BLaER1 (cell line): ENCODE results near the gene RASD2.

Experiments used
- H3K27ac ChIP-seq: shearing (Covaris generic); formaldehyde crosslinking; 2 replicates; pipeline ENCODE4 v1.8.1; 2022
- H3K27me3 ChIP-seq: shearing (Covaris generic); formaldehyde crosslinking; 2 replicates; pipeline ENCODE4 v1.8.1; 2022
- H3K36me3 ChIP-seq: shearing (Covaris generic); formaldehyde crosslinking; 2 replicates; pipeline ENCODE4 v1.8.1; 2022
- H3K4me1 ChIP-seq: shearing (Covaris generic); formaldehyde crosslinking; 2 replicates; pipeline ENCODE4 v1.8.1; 2022
- H3K4me2 ChIP-seq: shearing (Covaris generic); formaldehyde crosslinking; 2 replicates; pipeline ENCODE4 v1.8.1; 2022
- H3K4me3 ChIP-seq: shearing (Covaris generic); formaldehyde crosslinking; 2 replicates; pipeline ENCODE4 v1.8.1; 2022
- H3K9ac ChIP-seq: shearing (Covaris generic); formaldehyde crosslinking; 2 replicates; pipeline ENCODE4 v1.8.1; 2022
- H3K9me3 ChIP-seq: shearing (Covaris generic); formaldehyde crosslinking; 2 replicates; pipeline ENCODE4 v1.8.1; 2022
- H4K20me1 ChIP-seq: shearing (Covaris generic); formaldehyde crosslinking; 2 replicates; pipeline ENCODE4 v1.8.1; 2022
- Cebpa-rat ChIP-seq: shearing (Covaris generic); IDR thresholded peaks from 2 replicates; pipeline ENCODE4 v1.8.1; 2022

RASD2 gene

GRCh38 chr22:35589071-35589755 lies 48.6 kb downstream of the RASD2 start:
- Histone ChIP-seq H4K20me1 (no peaks in the 10 kb centered on the region), H3K27me3 (no peaks in the 10 kb centered on the region), H3K9ac (no peak overlapping the region), H3K27ac (no peak overlapping the region), H3K36me3 (no peaks in the 10 kb centered on the region), H3K4me2 (no peak overlapping the region), H3K9me3 (no peaks in the 10 kb centered on the region), H3K4me1 (peaks cover 7% of the 10 kb centered on the region), H3K4me3 (no peak overlapping the region)
- no peak for TF ChIP-seq Cebpa-rat

GRCh38 chr22:35589756-35590093 lies 49.1 kb downstream of the RASD2 start:
- Histone ChIP-seq H3K4me3 (no peak overlapping the region), H3K27ac (no peak overlapping the region), H3K9me3 (no peaks in the 10 kb centered on the region), H4K20me1 (no peaks in the 10 kb centered on the region), H3K27me3 (no peaks in the 10 kb centered on the region), H3K36me3 (no peaks in the 10 kb centered on the region), H3K4me2 (no peak overlapping the region), H3K4me1 (peaks cover 7% of the 10 kb centered on the region), H3K9ac (no peak overlapping the region)
- no peak for TF ChIP-seq Cebpa-rat

- Histone ChIP-seq H3K4me2 (no peak overlapping the region), H3K27me3 (no peaks in the 10 kb centered on the region), H3K9me3 (no peaks in the 10 kb centered on the region), H3K4me3 (no peak overlapping the region), H3K4me1 (peaks cover under 1% of the 10 kb centered on the region), H3K9ac (no peak overlapping the region), H3K36me3 (no peaks in the 10 kb centered on the region), H3K27ac (no peak overlapping the region), H4K20me1 (no peaks in the 10 kb centered on the region)
- no peak for TF ChIP-seq Cebpa-rat
Measured at GRCh38 chr22:35590634-35591295, 50.1 kb downstream of the RASD2 start.

DNA sequence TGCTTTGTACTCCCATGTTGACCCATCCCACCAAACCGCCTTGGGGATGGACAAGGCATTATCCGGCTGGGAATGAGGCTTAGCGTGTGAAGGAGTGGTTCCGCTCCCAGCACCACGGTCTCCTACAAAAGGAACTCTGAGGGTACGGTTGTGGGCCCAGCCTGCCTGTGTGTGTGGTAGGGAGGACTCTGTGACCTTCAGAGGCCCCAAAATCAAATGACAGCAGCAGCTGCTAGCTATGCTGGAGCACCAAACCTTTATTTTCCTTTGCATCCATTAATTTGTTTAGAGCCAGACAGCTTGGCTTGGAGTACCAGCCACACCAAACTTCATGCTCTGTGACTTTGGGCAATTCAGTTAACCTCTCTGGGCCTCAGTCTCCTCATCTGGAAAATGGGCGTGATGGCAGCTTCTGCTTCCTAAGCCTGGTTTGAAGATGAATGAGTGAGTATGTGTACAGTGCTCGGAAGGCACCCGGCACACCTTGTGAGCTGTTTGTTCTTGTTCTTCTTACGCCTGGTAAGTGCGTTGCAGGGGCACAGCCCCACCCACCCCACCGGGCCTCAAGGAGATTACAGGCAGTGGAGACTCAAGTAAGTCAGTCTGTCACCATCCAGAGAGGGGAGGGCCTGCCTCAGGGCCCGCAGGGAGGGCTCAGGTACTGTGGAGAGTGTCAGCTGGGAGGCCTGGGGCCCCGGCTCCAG lies 51.2 kb downstream of the RASD2 start:
- H3K4me2 ChIP-seq: no peak overlapping the region
- H3K4me3 ChIP-seq: no peak overlapping the region
- no peaks in the 10 kb centered on the region for H3K27me3 ChIP-seq
- no peaks in the 10 kb centered on the region for H3K36me3 ChIP-seq
- no peaks in the 10 kb centered on the region for H3K4me1 ChIP-seq
- H3K9me3 ChIP-seq: no peaks in the 10 kb centered on the region
- no peaks in the 10 kb centered on the region for H4K20me1 ChIP-seq
- no peak for TF ChIP-seq Cebpa-rat
- H3K9ac ChIP-seq: no peak overlapping the region
- no peak overlapping the region for H3K27ac ChIP-seq

- Histone ChIP-seq H4K20me1 (no peaks in the 10 kb centered on the region), H3K27me3 (no peaks in the 10 kb centered on the region), H3K4me1 (no peaks in the 10 kb centered on the region), H3K4me3 (no peak overlapping the region), H3K27ac (no peak overlapping the region), H3K4me2 (no peak overlapping the region), H3K36me3 (no peaks in the 10 kb centered on the region), H3K9ac (no peak overlapping the region), H3K9me3 (no peaks in the 10 kb centered on the region)
- TF ChIP-seq Cebpa-rat: no peak
Measured at GRCh38 chr22:35592418-35592967, 51.9 kb downstream of the RASD2 start.

DNA sequence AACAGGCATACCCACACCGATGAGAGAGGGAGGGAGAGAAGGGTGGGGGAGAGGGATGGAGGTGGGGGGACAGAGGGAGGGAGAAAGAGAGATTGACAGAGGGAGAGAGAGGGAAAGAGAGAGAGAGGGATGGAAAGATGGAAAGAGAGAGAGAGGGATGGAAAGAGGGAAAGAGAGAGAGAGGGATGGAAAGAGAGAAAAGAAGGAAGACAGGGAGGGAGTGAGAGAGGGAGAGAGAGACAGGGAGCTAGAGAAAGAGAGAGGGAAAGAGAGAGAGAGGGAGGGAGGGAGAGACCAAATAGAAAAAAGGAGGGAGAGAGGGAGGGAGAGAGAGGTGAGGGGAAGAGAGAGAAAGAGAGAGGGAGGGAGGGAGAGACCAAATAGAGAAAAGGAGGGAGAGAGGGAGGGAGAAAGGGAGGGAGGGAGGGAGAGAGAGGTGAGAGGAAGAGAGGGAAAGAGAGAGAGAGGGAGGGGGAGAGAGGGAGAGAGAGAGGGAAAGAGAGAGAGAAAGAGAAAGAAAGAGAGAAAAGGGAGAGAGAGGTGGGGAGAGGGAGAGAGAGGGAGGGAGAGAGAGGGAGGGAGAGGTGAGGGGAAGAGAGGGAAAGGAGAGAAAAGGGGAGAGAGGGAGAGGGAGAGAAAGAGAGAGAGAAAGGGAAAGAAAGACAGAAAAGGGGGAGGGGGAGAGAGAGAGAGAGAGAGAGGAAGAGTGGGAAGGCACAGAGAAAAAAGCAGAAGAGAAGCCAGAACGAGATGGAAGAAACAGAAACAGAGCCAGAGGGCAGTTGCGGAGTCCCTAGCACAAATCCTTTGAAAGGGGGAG lies 52.6 kb downstream of the RASD2 start:
- no peak overlapping the region for H3K9ac ChIP-seq
- H3K36me3 ChIP-seq: no peaks in the 10 kb centered on the region
- H3K27me3 ChIP-seq: no peaks in the 10 kb centered on the region
- no peak for TF ChIP-seq Cebpa-rat
- no peak overlapping the region for H3K27ac ChIP-seq
- no peak overlapping the region for H3K4me2 ChIP-seq
- no peak overlapping the region for H3K4me3 ChIP-seq
- no peaks in the 10 kb centered on the region for H4K20me1 ChIP-seq
- no peaks in the 10 kb centered on the region for H3K9me3 ChIP-seq
- no peaks in the 10 kb centered on the region for H3K4me1 ChIP-seq

- Histone ChIP-seq H3K36me3 (no peaks in the 10 kb centered on the region), H3K4me3 (no peak overlapping the region), H3K9ac (no peak overlapping the region), H3K9me3 (no peaks in the 10 kb centered on the region), H4K20me1 (no peaks in the 10 kb centered on the region), H3K4me2 (no peak overlapping the region), H3K27me3 (no peaks in the 10 kb centered on the region), H3K27ac (no peak overlapping the region), H3K4me1 (peaks cover 1% of the 10 kb centered on the region; the same call in 1 of the 2 replicates)
- TF ChIP-seq Cebpa-rat: no peak
Measured at GRCh38 chr22:35593891-35594470, 53.4 kb downstream of the RASD2 start.

GRCh38 chr22:35594686-35595085 lies 54.1 kb downstream of the RASD2 start:
- peaks cover 6% of the 10 kb centered on the region; the same call in 1 of the 2 replicates for H3K4me1 ChIP-seq
- no peak overlapping the region for H3K4me3 ChIP-seq
- H3K4me2 ChIP-seq: no peak overlapping the region
- TF ChIP-seq Cebpa-rat: no peak
- H3K27ac ChIP-seq: no peak overlapping the region
- H3K9ac ChIP-seq: no peak overlapping the region
- H4K20me1 ChIP-seq: no peaks in the 10 kb centered on the region
- no peaks in the 10 kb centered on the region for H3K9me3 ChIP-seq
- no peaks in the 10 kb centered on the region for H3K36me3 ChIP-seq
- no peaks in the 10 kb centered on the region for H3K27me3 ChIP-seq

- TF ChIP-seq Cebpa-rat: no peak
- Histone ChIP-seq H3K36me3 (no peaks in the 10 kb centered on the region), H3K4me1 (peaks cover 6% of the 10 kb centered on the region; the same call in 1 of the 2 replicates), H4K20me1 (no peaks in the 10 kb centered on the region), H3K27me3 (no peaks in the 10 kb centered on the region), H3K9ac (no peak overlapping the region), H3K4me2 (no peak overlapping the region), H3K9me3 (no peaks in the 10 kb centered on the region), H3K27ac (no peak overlapping the region), H3K4me3 (no peak overlapping the region)
Measured at GRCh38 chr22:35596821-35597220, 56.2 kb downstream of the RASD2 start.
